ENCODE data around the gene ADARB1.

The ADARB1 gene

GRCh38 chr21:45255381-45256020 lies 181.1 kb downstream of the ADARB1 start:
- H3K27me3 ChIP-seq (ENCODE audit: control insufficient read depth, insufficient read depth, low read length), result peaks cover 12% of the 10 kb centered on the region
- H3K27ac ChIP-seq (ENCODE audit: low read depth, low read length), result no peak overlapping the region
- H3K4me1 ChIP-seq (ENCODE audit: control insufficient read depth, insufficient read depth, low read length), result no peaks in the 10 kb centered on the region
- no peak overlapping the region for H3K9ac ChIP-seq (ENCODE audit: low read length)
- H3K4me3 ChIP-seq (ENCODE audit: low read length), result no peak overlapping the region
- no peaks in the 10 kb centered on the region for H3K36me3 ChIP-seq (ENCODE audit: control insufficient read depth, insufficient read depth, low read length)

GRCh38 chr21:45256021-45256911 lies 181.9 kb downstream of the ADARB1 start:
- Histone ChIP-seq H3K27me3 (ENCODE audit: control insufficient read depth, insufficient read depth, low read length) (peaks cover 12% of the 10 kb centered on the region), H3K36me3 (ENCODE audit: control insufficient read depth, insufficient read depth, low read length) (no peaks in the 10 kb centered on the region), H3K4me1 (ENCODE audit: control insufficient read depth, insufficient read depth, low read length) (no peaks in the 10 kb centered on the region), H3K4me3 (ENCODE audit: low read length) (no peak overlapping the region), H3K27ac (ENCODE audit: low read depth, low read length) (no peak overlapping the region), H3K9ac (ENCODE audit: low read length) (no peak overlapping the region)

DNA sequence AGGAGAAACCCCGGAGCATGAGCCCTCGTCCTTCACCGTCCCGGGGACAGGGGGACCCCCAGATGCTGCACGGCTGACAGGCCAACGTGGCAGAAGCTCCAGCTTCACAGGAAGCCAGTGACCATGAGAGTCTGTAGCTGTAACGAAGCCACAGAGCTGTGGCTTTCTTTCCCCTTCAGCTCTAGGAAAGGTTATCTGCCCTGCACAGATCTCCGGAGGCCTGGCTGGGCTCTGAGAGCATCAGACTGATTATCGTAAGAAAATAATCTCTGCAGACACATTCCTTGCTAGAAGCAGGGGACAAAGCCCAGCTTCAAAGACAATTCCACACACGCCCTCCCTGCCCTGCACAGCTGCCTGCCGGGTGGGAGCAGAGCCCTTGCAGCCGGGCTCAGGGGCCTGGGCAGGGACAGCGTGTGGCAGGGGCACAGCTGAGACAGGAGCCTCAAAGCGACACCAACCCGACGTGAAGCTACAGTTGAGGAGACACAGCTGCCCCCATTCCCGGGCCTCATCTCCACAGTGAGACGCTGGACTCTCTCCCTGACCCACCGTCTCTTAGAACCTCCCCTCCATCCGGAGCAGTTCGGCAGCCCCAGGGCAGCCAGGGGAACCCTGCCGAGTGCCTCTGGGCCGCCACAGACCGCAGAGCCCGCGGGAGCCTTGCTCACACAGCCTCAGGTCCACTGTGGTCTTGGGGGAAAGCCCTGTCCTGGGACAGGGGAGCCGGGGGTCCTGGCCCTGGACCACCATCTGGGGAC lies 182.7 kb downstream of the ADARB1 start:
- Histone ChIP-seq H3K27ac (ENCODE audit: low read depth, low read length) (no peak overlapping the region), H3K4me3 (ENCODE audit: low read length) (no peak overlapping the region), H3K4me1 (ENCODE audit: control insufficient read depth, insufficient read depth, low read length) (no peaks in the 10 kb centered on the region), H3K9ac (ENCODE audit: low read length) (no peak overlapping the region), H3K36me3 (ENCODE audit: control insufficient read depth, insufficient read depth, low read length) (no peaks in the 10 kb centered on the region), H3K27me3 (ENCODE audit: control insufficient read depth, insufficient read depth, low read length) (peaks cover 12% of the 10 kb centered on the region)

DNA sequence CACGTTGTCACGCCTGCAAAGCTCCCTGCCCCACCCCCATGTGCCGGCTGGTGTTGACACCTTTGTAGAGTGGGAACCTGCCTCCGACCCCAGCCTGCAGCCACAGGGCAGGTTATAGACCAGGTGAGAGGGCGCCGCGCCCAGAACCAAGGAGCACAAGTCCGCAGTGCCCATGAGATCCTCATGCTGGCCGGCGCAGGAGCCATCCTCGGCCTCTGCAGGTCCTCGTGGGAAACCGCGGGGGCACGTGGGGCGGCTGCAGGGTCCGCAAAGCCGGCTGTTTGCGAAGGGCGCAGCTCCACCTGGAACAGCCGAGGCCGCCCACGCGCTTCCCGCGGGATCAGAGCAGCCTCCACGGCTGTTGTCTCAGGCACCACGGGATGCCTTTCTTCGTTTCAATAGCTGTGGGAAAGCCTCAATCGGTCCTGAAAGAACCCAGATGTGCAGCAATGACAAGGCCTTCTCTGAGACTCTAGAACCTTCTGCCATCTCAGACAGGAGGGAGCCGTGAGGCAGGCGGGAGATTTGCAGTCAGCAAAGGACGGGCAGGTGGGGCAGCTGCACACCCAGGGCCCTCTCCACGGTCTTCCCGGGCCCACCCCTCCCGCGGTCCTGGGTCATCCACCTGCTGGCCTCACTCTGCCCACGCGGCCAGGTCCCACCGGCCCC lies 183.4 kb downstream of the ADARB1 start:
- Histone ChIP-seq H3K9ac (ENCODE audit: low read length) (no peak overlapping the region), H3K4me1 (ENCODE audit: control insufficient read depth, insufficient read depth, low read length) (no peaks in the 10 kb centered on the region), H3K36me3 (ENCODE audit: control insufficient read depth, insufficient read depth, low read length) (no peaks in the 10 kb centered on the region), H3K27me3 (ENCODE audit: control insufficient read depth, insufficient read depth, low read length) (peaks cover 12% of the 10 kb centered on the region), H3K27ac (ENCODE audit: low read depth, low read length) (no peak overlapping the region), H3K4me3 (ENCODE audit: low read length) (no peak overlapping the region)

GRCh38 chr21:45258466-45258865 lies 184.1 kb downstream of the ADARB1 start:
- H3K4me3 ChIP-seq (ENCODE audit: low read length), result no peak overlapping the region
- peaks cover 4% of the 10 kb centered on the region for H3K36me3 ChIP-seq (ENCODE audit: control insufficient read depth, insufficient read depth, low read length)
- no peak overlapping the region for H3K27ac ChIP-seq (ENCODE audit: low read depth, low read length)
- peaks cover 12% of the 10 kb centered on the region for H3K27me3 ChIP-seq (ENCODE audit: control insufficient read depth, insufficient read depth, low read length)
- H3K4me1 ChIP-seq (ENCODE audit: control insufficient read depth, insufficient read depth, low read length), result no peaks in the 10 kb centered on the region
- no peak overlapping the region for H3K9ac ChIP-seq (ENCODE audit: low read length)

GRCh38 chr21:45259206-45259840 lies 184.9 kb downstream of the ADARB1 start:
- H3K36me3 ChIP-seq (ENCODE audit: control insufficient read depth, insufficient read depth, low read length), result peaks cover 11% of the 10 kb centered on the region
- H3K27me3 ChIP-seq (ENCODE audit: control insufficient read depth, insufficient read depth, low read length), result peaks cover 12% of the 10 kb centered on the region
- no peak overlapping the region for H3K4me3 ChIP-seq (ENCODE audit: low read length)
- no peak overlapping the region for H3K9ac ChIP-seq (ENCODE audit: low read length)
- no peaks in the 10 kb centered on the region for H3K4me1 ChIP-seq (ENCODE audit: control insufficient read depth, insufficient read depth, low read length)
- no peak overlapping the region for H3K27ac ChIP-seq (ENCODE audit: low read depth, low read length)

DNA sequence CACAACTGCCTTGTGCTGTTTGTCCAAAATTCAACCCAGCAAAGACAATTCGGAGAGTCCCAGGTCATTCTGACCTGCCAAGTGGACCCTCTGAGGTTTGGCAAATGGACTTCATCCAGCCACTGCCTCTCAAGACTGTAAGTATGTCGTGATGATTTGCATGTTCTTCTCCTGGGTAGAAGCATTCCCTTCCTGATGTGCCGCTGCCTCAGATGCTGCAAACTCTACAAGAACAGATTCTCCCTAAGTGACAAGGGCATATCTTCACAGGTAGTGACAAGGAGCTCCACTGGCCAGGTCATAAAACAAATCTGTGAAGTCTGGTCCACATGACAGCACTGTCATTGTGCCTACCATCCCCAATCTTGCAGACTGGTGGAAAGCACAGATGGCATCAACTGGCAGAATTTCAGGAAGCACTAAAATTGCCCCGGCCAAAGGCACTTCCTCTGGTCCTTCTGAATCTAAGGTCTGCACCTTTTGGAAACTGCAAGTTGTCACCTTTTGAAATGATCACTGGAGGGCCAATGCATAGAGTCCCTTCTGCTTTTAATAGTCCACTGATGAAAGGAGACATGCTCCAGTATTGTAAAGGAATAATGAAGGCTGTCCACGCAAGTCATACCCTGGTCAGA lies 185.9 kb downstream of the ADARB1 start:
- Histone ChIP-seq H3K9ac (ENCODE audit: low read length) (no peak overlapping the region), H3K4me3 (ENCODE audit: low read length) (no peak overlapping the region), H3K27ac (ENCODE audit: low read depth, low read length) (no peak overlapping the region), H3K27me3 (ENCODE audit: control insufficient read depth, insufficient read depth, low read length) (peaks cover 12% of the 10 kb centered on the region), H3K36me3 (ENCODE audit: control insufficient read depth, insufficient read depth, low read length) (peaks cover 16% of the 10 kb centered on the region), H3K4me1 (ENCODE audit: control insufficient read depth, insufficient read depth, low read length) (no peaks in the 10 kb centered on the region)

DNA sequence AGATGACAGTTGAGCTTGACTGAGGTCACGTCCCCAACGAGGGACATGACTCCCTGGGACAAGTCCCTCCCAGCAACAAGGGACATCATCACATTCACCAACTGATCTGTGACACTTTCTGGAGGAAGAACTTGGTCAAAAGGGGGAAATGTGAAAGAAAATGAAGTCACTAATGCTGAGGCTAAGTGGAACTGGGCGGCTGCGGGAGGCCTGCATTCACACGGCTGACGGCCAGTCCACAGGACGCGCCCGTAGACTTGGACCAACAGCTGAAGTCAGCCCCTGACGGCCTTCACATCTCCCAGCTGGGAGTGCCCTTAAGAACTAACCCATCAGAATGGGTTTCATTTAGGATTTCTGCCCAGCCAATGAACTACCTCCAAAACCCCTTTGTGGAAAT lies 186.7 kb downstream of the ADARB1 start:
- Histone ChIP-seq H3K4me3 (ENCODE audit: low read length) (no peak overlapping the region), H3K27ac (ENCODE audit: low read depth, low read length) (no peak overlapping the region), H3K4me1 (ENCODE audit: control insufficient read depth, insufficient read depth, low read length) (no peaks in the 10 kb centered on the region)

GRCh38 chr21:45262041-45262581 lies 187.7 kb downstream of the ADARB1 start:
- Histone ChIP-seq H3K4me1 (ENCODE audit: control insufficient read depth, insufficient read depth, low read length) (no peaks in the 10 kb centered on the region), H3K36me3 (ENCODE audit: control insufficient read depth, insufficient read depth, low read length) (peaks cover 29% of the 10 kb centered on the region), H3K27me3 (ENCODE audit: control insufficient read depth, insufficient read depth, low read length) (peaks cover 4% of the 10 kb centered on the region), H3K27ac (ENCODE audit: low read depth, low read length) (no peak overlapping the region), H3K4me3 (ENCODE audit: low read length) (no peak overlapping the region), H3K9ac (ENCODE audit: low read length) (no peak overlapping the region)

More for the DNA sequence above, 186.7 kb downstream of the ADARB1 start:
- Histone ChIP-seq H3K9ac (ENCODE audit: low read length) (no peak overlapping the region), H3K27me3 (ENCODE audit: control insufficient read depth, insufficient read depth, low read length) (peaks cover 12% of the 10 kb centered on the region), H3K36me3 (ENCODE audit: control insufficient read depth, insufficient read depth, low read length) (peaks cover 22% of the 10 kb centered on the region)

- H3K4me1 ChIP-seq (ENCODE audit: control insufficient read depth, insufficient read depth, low read length), result no peaks in the 10 kb centered on the region
- H3K27ac ChIP-seq (ENCODE audit: low read depth, low read length), result no peak overlapping the region
- H3K4me3 ChIP-seq (ENCODE audit: low read length), result no peak overlapping the region
- peaks cover 4% of the 10 kb centered on the region for H3K27me3 ChIP-seq (ENCODE audit: control insufficient read depth, insufficient read depth, low read length)
- peaks cover 34% of the 10 kb centered on the region for H3K36me3 ChIP-seq (ENCODE audit: control insufficient read depth, insufficient read depth, low read length)
- no peak overlapping the region for H3K9ac ChIP-seq (ENCODE audit: low read length)
These were observed 188.2 kb downstream of the ADARB1 start for GRCh38 chr21:45262616-45263015.

DNA sequence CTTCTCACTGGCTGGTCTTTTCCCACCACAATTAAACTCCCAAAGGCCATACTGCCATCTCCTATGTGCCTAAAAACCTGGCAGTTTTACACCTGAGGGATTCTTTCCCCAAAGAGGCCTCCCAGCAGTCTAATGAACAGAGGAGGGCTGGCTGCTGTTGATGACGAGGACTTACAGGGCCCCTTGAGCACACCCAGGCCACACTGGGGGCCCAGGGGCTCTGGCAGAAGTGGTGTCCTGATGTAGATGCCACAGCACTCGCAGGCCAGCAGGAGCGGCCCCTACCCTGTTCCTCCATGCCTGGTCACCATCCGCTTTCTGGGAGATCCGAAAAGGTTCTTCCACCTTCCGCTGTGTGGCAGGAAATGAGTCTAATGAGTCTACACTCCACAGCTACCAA lies 189.2 kb downstream of the ADARB1 start:
- no peaks in the 10 kb centered on the region for H3K27me3 ChIP-seq (ENCODE audit: control insufficient read depth, insufficient read depth, low read length)
- no peak overlapping the region for H3K9ac ChIP-seq (ENCODE audit: low read length)
- H3K36me3 ChIP-seq (ENCODE audit: control insufficient read depth, insufficient read depth, low read length), result peaks cover 36% of the 10 kb centered on the region
- no peak overlapping the region for H3K27ac ChIP-seq (ENCODE audit: low read depth, low read length)
- no peak overlapping the region for H3K4me3 ChIP-seq (ENCODE audit: low read length)
- no peaks in the 10 kb centered on the region for H3K4me1 ChIP-seq (ENCODE audit: control insufficient read depth, insufficient read depth, low read length)
